PC-9 (cell line): Measurements from ENCODE around the gene TRAPPC10. TPM values are rescaled to one million over a fixed set of nuclear protein-coding genes. Genes with fewer than 3 reads are reported as not detected.

Experiments used
- BruUV-seq: library from RNA; stranded (reverse); fragments of 400-500 nt; replicated peaks from 2 replicates; lab custom pipeline; 2021; lab: Mats Ljungman, UMichigan
- CTCF ChIA-PET: fragments of 300-600 bp; sonication (Branson Sonifier 250); formaldehyde crosslinking; loops from one replicate; lab custom pipeline; 2022; ENCODE audit warnings: antibody characterized with exemption; lab: Charles Lee
- POLR2A ChIA-PET: fragments of 300-600 bp; sonication (Branson Sonifier 250); formaldehyde crosslinking; loops from one replicate; lab custom pipeline; 2022; ENCODE audit warnings: antibody characterized with exemption; ENCODE audit not compliant: unreplicated experiment; lab: Charles Lee
- DNase-seq, 2 experiments: peaks; one replicate each; pipeline versions ENCODE4 v3.0.0 to v3.0.0-alpha.2; 2015 to 2022; ENCODE audit warnings: mixed read lengths in 1 of 2
- H2AFZ ChIP-seq: fragments of 200-600 bp; sonication (generic); 2 replicates; pipeline ENCODE4 v1.8.1; 2017; ENCODE audit warnings: antibody characterized with exemption
- H3F3A ChIP-seq: fragments of 200-600 bp; sonication (generic); 2 replicates; pipeline ENCODE4 v1.8.1; 2017; ENCODE audit warnings: antibody characterized with exemption, mild to moderate bottlenecking, low read depth; ENCODE audit not compliant: insufficient read depth
- H3K27ac ChIP-seq: fragments of 200-600 bp; sonication (generic); 2 replicates; pipeline ENCODE4 v1.6.1; 2016; ENCODE audit warnings: mixed run types
- H3K27me3 ChIP-seq: fragments of 200-600 bp; sonication (generic); 2 replicates; pipeline ENCODE4 v1.6.1; 2016; ENCODE audit warnings: low read depth, mixed run types; ENCODE audit not compliant: insufficient read depth
- H3K36me3 ChIP-seq: fragments of 200-600 bp; sonication (generic); 2 replicates; pipeline ENCODE4 v1.6.1; 2016; ENCODE audit warnings: low read depth, mixed run types
- H3K4me1 ChIP-seq: fragments of 200-600 bp; sonication (generic); replicated peaks from 2 replicates; pipeline ENCODE4 v1.6.1; 2016; ENCODE audit warnings: mixed run types; ENCODE audit not compliant: insufficient read depth
- H3K4me2 ChIP-seq: fragments of 200-600 bp; sonication (generic); 2 replicates; pipeline ENCODE4 v1.6.1; 2017; ENCODE audit warnings: mixed run types
- H3K4me3 ChIP-seq: fragments of 200-600 bp; sonication (generic); 2 replicates; pipeline ENCODE4 v1.6.1; 2016; ENCODE audit warnings: mixed run types
- H3K79me2 ChIP-seq: fragments of 200-600 bp; sonication (generic); 2 replicates; pipeline ENCODE4 v1.6.1; 2017; ENCODE audit warnings: low read depth, mixed run types
- H3K9me2 ChIP-seq: fragments of 200-600 bp; sonication (generic); 2 replicates; pipeline ENCODE4 v1.8.1; 2017; ENCODE audit warnings: mild to moderate bottlenecking; ENCODE audit not compliant: insufficient read depth
- H3K9me3 ChIP-seq: fragments of 200-600 bp; sonication (generic); 2 replicates; pipeline ENCODE4 v1.8.1; 2016; ENCODE audit warnings: low read depth; ENCODE audit not compliant: insufficient read depth
- H4K20me1 ChIP-seq: fragments of 200-600 bp; sonication (generic); 2 replicates; pipeline ENCODE4 v1.8.1; 2017; ENCODE audit not compliant: insufficient read depth
- EZH2 ChIP-seq: fragments of 200-600 bp; sonication (generic); IDR thresholded peaks from 2 replicates; pipeline ENCODE4 v1.8.0; 2017; ENCODE audit warnings: antibody characterized with exemption, low read depth
- intact Hi-C: fragments of 100-400 bp; cut with micrococcal nuclease; formaldehyde crosslinking; loops from one replicate; pipeline ENCODE4 v1.10.0; 2022; ENCODE audit not compliant: unreplicated experiment
- total RNA-seq: library from RNA; stranded (reverse); gene quantifications from 2 replicates; pipeline ENCODE4 v1.2.3, GENCODE V29; 2021
- TF ChIP-seq, protein P1 (sequence below): fragments of 200-600 bp; sonication (generic); conservative IDR thresholded peaks from 2 replicates; pipeline ENCODE4 v1.6.1; 2017; ENCODE audit warnings: mixed run types, antibody characterized with exemption, mild to moderate bottlenecking, moderate library complexity

Gene TRAPPC10
- total RNA-seq, 1 experiment from 2014 or later: 27.2 TPM

DNA sequence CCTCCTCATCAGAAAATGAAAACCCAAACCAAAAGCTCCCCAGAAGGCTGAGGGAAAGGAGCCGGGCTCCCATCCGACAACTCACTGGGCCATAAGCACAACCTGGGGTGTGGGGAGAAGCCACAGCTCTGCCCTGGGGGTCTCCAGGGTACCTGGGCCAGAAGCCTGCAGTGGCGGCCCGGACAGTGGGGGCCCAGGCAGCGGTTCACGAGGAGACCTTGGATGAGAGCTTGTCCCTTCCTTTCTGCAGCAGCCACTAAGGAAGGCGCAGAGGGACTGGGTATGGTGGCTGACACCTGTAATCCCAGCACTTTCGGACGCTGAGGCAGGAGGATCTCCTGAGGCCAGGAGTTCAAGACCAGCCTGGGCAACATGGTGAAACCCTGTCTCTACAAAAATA, 17.5 kb upstream of the TRAPPC10 start:
- Histone ChIP-seq H3F3A (no peaks in the 10 kb centered on the region), H3K9me2 (no peaks in the 10 kb centered on the region), H3K4me3 (no peak overlapping the region), H2AFZ (no peak overlapping the region), H4K20me1 (no peaks in the 10 kb centered on the region), H3K4me2 (no peak overlapping the region), H3K36me3 (no peaks in the 10 kb centered on the region), H3K79me2 (no peaks in the 10 kb centered on the region), H3K27ac (no peak overlapping the region), H3K9me3 (no peaks in the 10 kb centered on the region), H3K27me3 (no peaks in the 10 kb centered on the region), H3K4me1 (no peaks in the 10 kb centered on the region)
- intact Hi-C loops: no loop called here
- DNase-seq: no peak
- TF ChIP-seq, protein P1, sequence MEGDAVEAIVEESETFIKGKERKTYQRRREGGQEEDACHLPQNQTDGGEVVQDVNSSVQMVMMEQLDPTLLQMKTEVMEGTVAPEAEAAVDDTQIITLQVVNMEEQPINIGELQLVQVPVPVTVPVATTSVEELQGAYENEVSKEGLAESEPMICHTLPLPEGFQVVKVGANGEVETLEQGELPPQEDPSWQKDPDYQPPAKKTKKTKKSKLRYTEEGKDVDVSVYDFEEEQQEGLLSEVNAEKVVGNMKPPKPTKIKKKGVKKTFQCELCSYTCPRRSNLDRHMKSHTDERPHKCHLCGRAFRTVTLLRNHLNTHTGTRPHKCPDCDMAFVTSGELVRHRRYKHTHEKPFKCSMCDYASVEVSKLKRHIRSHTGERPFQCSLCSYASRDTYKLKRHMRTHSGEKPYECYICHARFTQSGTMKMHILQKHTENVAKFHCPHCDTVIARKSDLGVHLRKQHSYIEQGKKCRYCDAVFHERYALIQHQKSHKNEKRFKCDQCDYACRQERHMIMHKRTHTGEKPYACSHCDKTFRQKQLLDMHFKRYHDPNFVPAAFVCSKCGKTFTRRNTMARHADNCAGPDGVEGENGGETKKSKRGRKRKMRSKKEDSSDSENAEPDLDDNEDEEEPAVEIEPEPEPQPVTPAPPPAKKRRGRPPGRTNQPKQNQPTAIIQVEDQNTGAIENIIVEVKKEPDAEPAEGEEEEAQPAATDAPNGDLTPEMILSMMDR: no peak
- TF ChIP-seq EZH2: no peak
- CTCF ChIA-PET: no interaction called here
- POLR2A ChIA-PET: no interaction called here
- BruUV-seq: no TSS peak

DNA sequence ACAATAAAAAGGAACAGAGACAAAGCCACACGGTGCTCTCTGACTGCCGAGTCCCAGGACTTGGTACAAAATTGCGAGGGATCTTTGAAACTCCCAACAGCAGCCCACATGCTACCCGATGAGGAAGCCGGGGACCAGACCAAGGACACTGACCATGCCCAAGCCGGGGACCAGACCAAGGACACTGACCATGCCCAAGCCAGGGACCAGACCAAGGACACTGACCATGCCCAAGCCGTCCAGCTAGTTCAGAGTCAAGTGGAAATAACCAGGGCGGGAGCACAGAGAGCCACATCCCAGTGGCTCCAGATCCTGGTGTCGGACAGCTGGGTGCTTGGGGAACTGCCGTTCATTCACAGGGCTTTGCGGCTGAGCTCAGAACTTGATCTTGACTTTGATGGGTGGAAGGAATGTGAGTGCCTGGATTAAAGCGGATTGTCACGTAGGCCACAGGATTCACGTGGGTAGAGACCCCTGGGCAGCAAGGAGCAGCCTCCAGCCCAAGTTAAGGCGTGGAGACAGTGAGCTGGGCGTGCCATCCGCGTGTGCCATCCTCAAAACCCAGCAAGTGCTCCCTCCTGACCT, 16.5 kb upstream of the TRAPPC10 start:
- Histone ChIP-seq H3F3A (no peaks in the 10 kb centered on the region), H3K4me3 (no peak overlapping the region), H4K20me1 (no peaks in the 10 kb centered on the region), H3K9me2 (no peaks in the 10 kb centered on the region), H2AFZ (no peak overlapping the region), H3K36me3 (no peaks in the 10 kb centered on the region), H3K27me3 (no peaks in the 10 kb centered on the region), H3K4me2 (no peak overlapping the region), H3K9me3 (no peaks in the 10 kb centered on the region), H3K79me2 (no peaks in the 10 kb centered on the region), H3K4me1 (no peaks in the 10 kb centered on the region), H3K27ac (no peak overlapping the region)
- intact Hi-C loops: no loop called here
- no peak for DNase-seq
- no TSS peak for BruUV-seq
- POLR2A ChIA-PET: no interaction called here
- TF ChIP-seq, protein P1: no peak
- no peak for TF ChIP-seq EZH2
- CTCF ChIA-PET: no interaction called here

DNA sequence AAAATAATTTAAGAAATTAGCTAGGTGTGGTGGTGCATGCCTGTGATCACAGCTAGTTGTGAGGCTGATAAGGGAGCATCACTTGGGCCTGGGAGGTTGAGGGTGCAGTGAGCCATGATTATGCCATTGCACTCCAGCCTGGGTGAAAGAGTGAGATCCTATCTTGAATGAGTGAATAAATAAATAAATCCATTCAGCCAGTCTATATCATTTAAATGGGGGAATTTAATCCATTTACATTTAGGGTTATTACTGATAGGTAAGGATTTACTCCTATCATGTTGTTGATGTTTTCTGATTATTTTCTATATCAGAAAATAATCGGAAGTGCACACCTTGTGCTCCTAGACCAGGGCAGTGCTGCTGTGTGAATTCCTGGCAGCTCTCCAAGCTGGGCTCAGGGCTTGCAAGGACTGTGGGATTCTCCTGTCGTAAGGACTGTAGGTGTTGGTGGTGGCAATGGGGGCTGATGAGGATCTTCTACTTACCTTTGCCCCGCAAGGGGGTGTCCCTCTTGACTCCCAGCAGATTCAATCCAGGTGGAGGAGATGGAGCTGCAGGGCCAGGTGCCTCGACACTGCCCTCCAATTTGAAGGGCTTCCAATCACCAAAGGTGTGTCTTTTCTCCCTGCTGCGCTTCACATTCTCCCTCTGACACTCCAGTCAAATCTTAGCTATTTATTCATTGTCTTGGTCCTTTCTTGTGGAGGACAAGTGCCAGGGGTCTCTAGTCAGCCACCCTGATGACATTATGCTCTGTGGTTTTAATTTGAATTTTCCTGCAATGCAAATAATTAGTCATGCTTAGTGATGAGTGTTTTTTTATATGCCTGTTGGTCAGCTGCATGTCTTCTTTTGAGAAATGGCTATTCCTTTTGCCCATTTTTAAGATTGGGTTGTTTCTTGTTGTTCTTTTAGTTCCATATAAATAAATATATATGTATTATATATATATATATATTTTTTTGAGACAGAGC, 14.1 kb upstream of the TRAPPC10 start:
- Histone ChIP-seq H3K36me3 (no peaks in the 10 kb centered on the region), H4K20me1 (no peaks in the 10 kb centered on the region), H3K9me3 (no peaks in the 10 kb centered on the region), H3K4me2 (no peak overlapping the region), H3K27ac (no peak overlapping the region), H3K27me3 (no peaks in the 10 kb centered on the region), H3F3A (no peaks in the 10 kb centered on the region), H3K79me2 (no peaks in the 10 kb centered on the region), H3K4me1 (no peaks in the 10 kb centered on the region), H3K9me2 (no peaks in the 10 kb centered on the region), H2AFZ (no peak overlapping the region), H3K4me3 (no peak overlapping the region)
- ChIA-PET CTCF (no interaction called here), POLR2A (no interaction called here)
- no peak for DNase-seq
- BruUV-seq: no TSS peak
- intact Hi-C loops: no loop called here
- TF ChIP-seq EZH2: no peak
- TF ChIP-seq, protein P1: no peak
